HepG2 (cell line): Measurements from ENCODE around the gene FAAP100. TPM values are rescaled to one million over a fixed set of nuclear protein-coding genes. Genes with fewer than 3 reads are reported as not detected.

ENCODE experiments used
- CEBPG ChIP-seq: IDR thresholded peaks from 2 replicates; pipeline ENCODE4 v1.6.1; 2016
- HDAC6 ChIP-seq: fragments of 200-600 bp; sonication (generic); IDR thresholded peaks from 2 replicates; pipeline ENCODE4 v1.7.0; 2017; ENCODE audit warnings: mild to moderate bottlenecking, antibody characterized with exemption, low read length, low read depth
- MAFG ChIP-seq: sonication (generic); formaldehyde crosslinking; IDR thresholded peaks from 2 replicates; pipeline ENCODE4 v1.5.1; 2020; ENCODE audit warnings: mild to moderate bottlenecking, missing genetic modification reagents
- MED8 ChIP-seq: sonication (generic); formaldehyde crosslinking; IDR thresholded peaks from 2 replicates; pipeline ENCODE4 v1.8.1; 2023; ENCODE audit warnings: mild to moderate bottlenecking, missing genetic modification reagents; ENCODE audit not compliant: insufficient replicate concordance
- MLLT10 ChIP-seq: sonication (generic); formaldehyde crosslinking; IDR thresholded peaks from 2 replicates; pipeline ENCODE4 v1.4.0; 2020; ENCODE audit warnings: missing genetic modification reagents
- MTF1 ChIP-seq: sonication (generic); formaldehyde crosslinking; IDR thresholded peaks from 2 replicates; pipeline ENCODE4 v1.5.0; 2020; ENCODE audit warnings: missing genetic modification reagents
- PAX8 ChIP-seq: sonication (generic); formaldehyde crosslinking; IDR thresholded peaks from 2 replicates; pipeline ENCODE4 v1.8.0; 2022; ENCODE audit warnings: mild to moderate bottlenecking, missing genetic modification reagents, borderline replicate concordance
- SOX6 ChIP-seq, 2 experiments: fragments of 450-650 bp in 1 of 2; sonication (generic) in 1 of 2; formaldehyde crosslinking in 1 of 2; IDR thresholded peaks; 2 replicates each; pipeline versions ENCODE4 v1.4.0 to v1.6.1; 2017 to 2020; ENCODE audit warnings: antibody characterized with exemption in 1 of 2, mild to moderate bottlenecking in 1 of 2, missing genetic modification reagents in 1 of 2
- ZNF256 ChIP-seq: sonication (generic); formaldehyde crosslinking; conservative IDR thresholded peaks from 2 replicates; pipeline ENCODE4 v1.4.0; 2020; ENCODE audit warnings: missing genetic modification reagents
- ZNF577 ChIP-seq: sonication (generic); formaldehyde crosslinking; IDR thresholded peaks from 2 replicates; pipeline ENCODE4 v1.4.0; 2020; ENCODE audit warnings: mild to moderate bottlenecking, low read depth, missing genetic modification reagents, borderline replicate concordance
- ZNF619 ChIP-seq: sonication (generic); formaldehyde crosslinking; IDR thresholded peaks from 2 replicates; pipeline ENCODE4 v1.4.0; 2020; ENCODE audit warnings: mild to moderate bottlenecking, missing genetic modification reagents
- ZNF678 ChIP-seq: sonication (generic); formaldehyde crosslinking; IDR thresholded peaks from 2 replicates; pipeline ENCODE4 v1.4.0; 2020; ENCODE audit warnings: mild to moderate bottlenecking, missing genetic modification reagents
- polyA plus RNA-seq, 8 experiments: library from polyadenylated mRNA; depleted of rRNA in 3 of 8; stranded (reverse) in 7 of 8; unstranded in 1 of 8; fragments of >200 nt; fragmentation: Illumina TruSeq in 4 of 8; extraction: Trizol in 4 of 8; gene quantifications; 2 replicates each; pipeline versions ENCODE4 v1.2.1 to v1.2.3, GENCODE V29; 2011 to 2016; ENCODE audit warnings: low read depth in 4 of 8, missing spikeins in 1 of 8, mixed read lengths in 1 of 8; ENCODE audit not compliant: insufficient read depth in 1 of 8
- total RNA-seq, 5 experiments: library from RNA; depleted of rRNA; stranded (reverse); fragments of >200 nt; fragmentation: Illumina TruSeq; extraction: Trizol; gene quantifications; 2 replicates each; pipeline ENCODE4 v1.2.3, GENCODE V29; 2016; ENCODE audit warnings: low read depth in 1 of 5
- TF ChIP-seq, protein P1 (sequence below): IDR thresholded peaks from 2 replicates; pipeline ENCODE4 v1.6.1; 2016
- TF ChIP-seq, protein P2 (sequence below): IDR thresholded peaks from 2 replicates; pipeline ENCODE4 v1.6.1; 2012; ENCODE audit warnings: low read length, improper control_type of control experiment
- TF ChIP-seq, protein P3 (sequence below): sonication (generic); formaldehyde crosslinking; IDR thresholded peaks from 2 replicates; pipeline ENCODE4 v1.5.1; 2020; ENCODE audit warnings: mild to moderate bottlenecking, missing genetic modification reagents
- TF ChIP-seq, protein P4 (sequence below): sonication (generic); IDR thresholded peaks from 2 replicates; pipeline ENCODE4 v1.6.1; 2016; ENCODE audit warnings: low read depth, borderline replicate concordance
- TF ChIP-seq, protein P5 (sequence below): sonication (generic); formaldehyde crosslinking; IDR thresholded peaks from 2 replicates; pipeline ENCODE4 v1.5.1; 2020; ENCODE audit warnings: mild to moderate bottlenecking, moderate library complexity, missing genetic modification reagents
- TF ChIP-seq, protein P6 (sequence below): IDR thresholded peaks from 2 replicates; pipeline ENCODE4 v1.6.1; 2016; ENCODE audit warnings: low read depth, control low read depth

Gene FAAP100
- total and polyA plus RNA-seq, 2 of the 13 experiments (the other 11 are each of a cell fraction or from before 2014, with no cell fraction given): 7.6 to 20.8 TPM

DNA sequence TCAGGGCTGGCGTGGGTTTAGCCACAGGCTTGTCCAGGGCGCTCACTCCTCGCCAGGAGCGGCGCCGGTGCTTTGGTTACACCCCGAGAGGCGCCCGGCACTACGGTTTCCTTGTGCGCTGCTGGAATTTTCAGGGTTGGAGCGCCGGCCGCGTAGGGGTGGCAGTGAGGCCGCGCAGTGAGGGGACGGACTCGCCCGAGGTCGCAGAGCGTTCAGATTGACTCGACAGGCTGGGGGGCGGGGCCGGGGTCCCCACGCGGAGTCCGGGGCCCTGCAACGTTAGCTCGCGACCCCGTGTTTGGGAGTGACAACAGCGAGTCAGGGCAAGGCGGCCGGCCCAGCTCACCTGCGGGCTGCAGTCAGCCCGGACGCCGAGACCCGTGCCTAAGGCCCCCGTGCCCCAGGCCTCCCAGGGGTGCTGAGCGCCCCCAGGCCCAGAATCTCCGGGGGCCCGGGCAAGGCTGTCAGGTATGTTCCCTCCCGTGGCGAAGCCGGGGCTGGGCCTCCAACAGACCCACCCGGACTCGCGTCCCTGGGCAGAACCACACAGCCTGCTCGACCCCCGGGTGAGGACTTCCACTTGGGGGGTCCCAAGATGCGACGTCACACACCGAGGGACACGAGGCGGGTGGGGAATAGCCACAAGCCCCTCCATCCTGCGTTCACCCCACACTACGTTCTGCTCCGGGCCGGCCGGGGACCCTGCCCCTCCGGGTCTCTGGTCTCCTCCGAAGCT, 38.2 kb downstream of the FAAP100 start (continued):
- TF ChIP-seq, protein P1, sequence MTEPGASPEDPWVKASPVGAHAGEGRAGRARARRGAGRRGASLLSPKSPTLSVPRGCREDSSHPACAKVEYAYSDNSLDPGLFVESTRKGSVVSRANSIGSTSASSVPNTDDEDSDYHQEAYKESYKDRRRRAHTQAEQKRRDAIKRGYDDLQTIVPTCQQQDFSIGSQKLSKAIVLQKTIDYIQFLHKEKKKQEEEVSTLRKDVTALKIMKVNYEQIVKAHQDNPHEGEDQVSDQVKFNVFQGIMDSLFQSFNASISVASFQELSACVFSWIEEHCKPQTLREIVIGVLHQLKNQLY (CRISPR knock-in tag): no peak
- TF ChIP-seq CEBPG (CRISPR knock-in tag): no peak
- no peak for TF ChIP-seq MLLT10 (CRISPR knock-in tag)
- TF ChIP-seq ZNF577 (CRISPR knock-in tag): no peak
- TF ChIP-seq MAFG (CRISPR knock-in tag): no peak
- TF ChIP-seq MTF1 (CRISPR knock-in tag): no peak; the same call in 1 of the 2 replicates
- TF ChIP-seq, protein P2, sequence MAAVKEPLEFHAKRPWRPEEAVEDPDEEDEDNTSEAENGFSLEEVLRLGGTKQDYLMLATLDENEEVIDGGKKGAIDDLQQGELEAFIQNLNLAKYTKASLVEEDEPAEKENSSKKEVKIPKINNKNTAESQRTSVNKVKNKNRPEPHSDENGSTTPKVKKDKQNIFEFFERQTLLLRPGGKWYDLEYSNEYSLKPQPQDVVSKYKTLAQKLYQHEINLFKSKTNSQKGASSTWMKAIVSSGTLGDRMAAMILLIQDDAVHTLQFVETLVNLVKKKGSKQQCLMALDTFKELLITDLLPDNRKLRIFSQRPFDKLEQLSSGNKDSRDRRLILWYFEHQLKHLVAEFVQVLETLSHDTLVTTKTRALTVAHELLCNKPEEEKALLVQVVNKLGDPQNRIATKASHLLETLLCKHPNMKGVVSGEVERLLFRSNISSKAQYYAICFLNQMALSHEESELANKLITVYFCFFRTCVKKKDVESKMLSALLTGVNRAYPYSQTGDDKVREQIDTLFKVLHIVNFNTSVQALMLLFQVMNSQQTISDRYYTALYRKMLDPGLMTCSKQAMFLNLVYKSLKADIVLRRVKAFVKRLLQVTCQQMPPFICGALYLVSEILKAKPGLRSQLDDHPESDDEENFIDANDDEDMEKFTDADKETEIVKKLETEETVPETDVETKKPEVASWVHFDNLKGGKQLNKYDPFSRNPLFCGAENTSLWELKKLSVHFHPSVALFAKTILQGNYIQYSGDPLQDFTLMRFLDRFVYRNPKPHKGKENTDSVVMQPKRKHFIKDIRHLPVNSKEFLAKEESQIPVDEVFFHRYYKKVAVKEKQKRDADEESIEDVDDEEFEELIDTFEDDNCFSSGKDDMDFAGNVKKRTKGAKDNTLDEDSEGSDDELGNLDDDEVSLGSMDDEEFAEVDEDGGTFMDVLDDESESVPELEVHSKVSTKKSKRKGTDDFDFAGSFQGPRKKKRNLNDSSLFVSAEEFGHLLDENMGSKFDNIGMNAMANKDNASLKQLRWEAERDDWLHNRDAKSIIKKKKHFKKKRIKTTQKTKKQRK: no peak
- TF ChIP-seq ZNF619 (CRISPR knock-in tag): no peak
- no peak for TF ChIP-seq HDAC6
- TF ChIP-seq, protein P3, sequence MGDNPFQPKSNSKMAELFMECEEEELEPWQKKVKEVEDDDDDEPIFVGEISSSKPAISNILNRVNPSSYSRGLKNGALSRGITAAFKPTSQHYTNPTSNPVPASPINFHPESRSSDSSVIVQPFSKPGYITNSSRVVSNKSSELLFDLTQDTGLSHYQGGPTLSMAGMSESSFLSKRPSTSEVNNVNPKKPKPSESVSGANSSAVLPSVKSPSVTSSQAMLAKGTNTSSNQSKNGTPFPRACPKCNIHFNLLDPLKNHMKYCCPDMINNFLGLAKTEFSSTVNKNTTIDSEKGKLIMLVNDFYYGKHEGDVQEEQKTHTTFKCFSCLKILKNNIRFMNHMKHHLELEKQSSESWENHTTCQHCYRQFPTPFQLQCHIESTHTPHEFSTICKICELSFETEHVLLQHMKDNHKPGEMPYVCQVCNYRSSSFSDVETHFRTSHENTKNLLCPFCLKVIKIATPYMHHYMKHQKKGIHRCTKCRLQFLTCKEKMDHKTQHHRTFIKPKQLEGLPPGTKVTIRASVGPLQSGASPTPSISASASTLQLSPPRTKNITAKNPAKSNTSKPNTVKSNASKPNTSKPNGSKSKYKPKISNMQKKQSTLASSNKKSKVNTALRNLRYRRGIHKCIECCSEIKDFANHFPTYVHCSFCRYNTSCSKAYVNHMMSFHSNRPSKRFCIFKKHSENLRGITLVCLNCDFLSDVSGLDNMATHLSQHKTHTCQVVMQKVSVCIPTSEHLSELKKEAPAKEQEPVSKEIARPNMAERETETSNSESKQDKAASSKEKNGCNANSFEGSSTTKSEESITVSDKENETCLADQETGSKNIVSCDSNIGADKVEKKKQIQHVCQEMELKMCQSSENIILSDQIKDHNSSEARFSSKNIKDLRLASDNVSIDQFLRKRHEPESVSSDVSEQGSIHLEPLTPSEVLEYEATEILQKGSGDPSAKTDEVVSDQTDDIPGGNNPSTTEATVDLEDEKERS (CRISPR knock-in tag): no peak
- TF ChIP-seq, protein P4, sequence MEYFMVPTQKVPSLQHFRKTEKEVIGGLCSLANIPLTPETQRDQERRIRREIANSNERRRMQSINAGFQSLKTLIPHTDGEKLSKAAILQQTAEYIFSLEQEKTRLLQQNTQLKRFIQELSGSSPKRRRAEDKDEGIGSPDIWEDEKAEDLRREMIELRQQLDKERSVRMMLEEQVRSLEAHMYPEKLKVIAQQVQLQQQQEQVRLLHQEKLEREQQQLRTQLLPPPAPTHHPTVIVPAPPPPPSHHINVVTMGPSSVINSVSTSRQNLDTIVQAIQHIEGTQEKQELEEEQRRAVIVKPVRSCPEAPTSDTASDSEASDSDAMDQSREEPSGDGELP: no peak
- peak; percentile 59 for TF ChIP-seq MED8 (CRISPR knock-in tag)
- no peak for TF ChIP-seq ZNF678 (CRISPR knock-in tag)
- no peak for TF ChIP-seq ZNF256 (CRISPR knock-in tag)
- no peak for TF ChIP-seq SOX6 (IDR thresholded peaks at IDR 0.05)
- TF ChIP-seq SOX6 (CRISPR knock-in tag; IDR thresholded peaks at IDR 0.05): peak; percentile 39
- TF ChIP-seq, protein P5, sequence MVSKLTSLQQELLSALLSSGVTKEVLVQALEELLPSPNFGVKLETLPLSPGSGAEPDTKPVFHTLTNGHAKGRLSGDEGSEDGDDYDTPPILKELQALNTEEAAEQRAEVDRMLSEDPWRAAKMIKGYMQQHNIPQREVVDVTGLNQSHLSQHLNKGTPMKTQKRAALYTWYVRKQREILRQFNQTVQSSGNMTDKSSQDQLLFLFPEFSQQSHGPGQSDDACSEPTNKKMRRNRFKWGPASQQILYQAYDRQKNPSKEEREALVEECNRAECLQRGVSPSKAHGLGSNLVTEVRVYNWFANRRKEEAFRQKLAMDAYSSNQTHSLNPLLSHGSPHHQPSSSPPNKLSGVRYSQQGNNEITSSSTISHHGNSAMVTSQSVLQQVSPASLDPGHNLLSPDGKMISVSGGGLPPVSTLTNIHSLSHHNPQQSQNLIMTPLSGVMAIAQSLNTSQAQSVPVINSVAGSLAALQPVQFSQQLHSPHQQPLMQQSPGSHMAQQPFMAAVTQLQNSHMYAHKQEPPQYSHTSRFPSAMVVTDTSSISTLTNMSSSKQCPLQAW: 0 out of 2 replicates have a peak, but pooled peaks have one; percentile 28
- TF ChIP-seq, protein P6, sequence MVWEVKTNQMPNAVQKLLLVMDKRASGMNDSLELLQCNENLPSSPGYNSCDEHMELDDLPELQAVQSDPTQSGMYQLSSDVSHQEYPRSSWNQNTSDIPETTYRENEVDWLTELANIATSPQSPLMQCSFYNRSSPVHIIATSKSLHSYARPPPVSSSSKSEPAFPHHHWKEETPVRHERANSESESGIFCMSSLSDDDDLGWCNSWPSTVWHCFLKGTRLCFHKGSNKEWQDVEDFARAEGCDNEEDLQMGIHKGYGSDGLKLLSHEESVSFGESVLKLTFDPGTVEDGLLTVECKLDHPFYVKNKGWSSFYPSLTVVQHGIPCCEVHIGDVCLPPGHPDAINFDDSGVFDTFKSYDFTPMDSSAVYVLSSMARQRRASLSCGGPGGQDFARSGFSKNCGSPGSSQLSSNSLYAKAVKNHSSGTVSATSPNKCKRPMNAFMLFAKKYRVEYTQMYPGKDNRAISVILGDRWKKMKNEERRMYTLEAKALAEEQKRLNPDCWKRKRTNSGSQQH (CRISPR knock-in tag): peak; percentile 35; the same call in 1 of the 2 replicates
- no peak; the same call in 1 of the 2 replicates for TF ChIP-seq PAX8 (CRISPR knock-in tag)
